IPS-20b (cell line): ENCODE results near the gene RNASE1.

Source experiments
- H3K27ac ChIP-seq: one replicate; pipeline ENCODE4 v1.5.1; 2013; ENCODE audit warnings: low read length
- H3K27me3 ChIP-seq: 2 replicates; pipeline ENCODE4 v1.6.1; 2013; ENCODE audit warnings: mild to moderate bottlenecking, low read length, inconsistent platforms; ENCODE audit not compliant: insufficient read depth
- H3K36me3 ChIP-seq: 2 replicates; pipeline ENCODE4 v1.6.1; 2013; ENCODE audit warnings: low read depth, mild to moderate bottlenecking, inconsistent platforms, low read length, moderate library complexity; ENCODE audit not compliant: insufficient read depth
- H3K4me1 ChIP-seq: 2 replicates; pipeline ENCODE4 v1.6.1; 2013; ENCODE audit warnings: mild to moderate bottlenecking, control low read depth, inconsistent platforms, low read length, moderate library complexity; ENCODE audit not compliant: insufficient read depth
- H3K4me3 ChIP-seq: 2 replicates; pipeline ENCODE4 v1.5.1; 2013; ENCODE audit warnings: mild to moderate bottlenecking, low read length, inconsistent platforms
- H3K9ac ChIP-seq: 2 replicates; pipeline ENCODE4 v1.6.1; 2013; ENCODE audit warnings: low read depth, mild to moderate bottlenecking, inconsistent platforms, low read length, moderate library complexity
- H3K9me3 ChIP-seq: 2 replicates; pipeline ENCODE4 v1.6.1; 2013; ENCODE audit warnings: mild to moderate bottlenecking, low read depth, low read length, inconsistent platforms; ENCODE audit not compliant: insufficient read depth

The RNASE1 gene

DNA sequence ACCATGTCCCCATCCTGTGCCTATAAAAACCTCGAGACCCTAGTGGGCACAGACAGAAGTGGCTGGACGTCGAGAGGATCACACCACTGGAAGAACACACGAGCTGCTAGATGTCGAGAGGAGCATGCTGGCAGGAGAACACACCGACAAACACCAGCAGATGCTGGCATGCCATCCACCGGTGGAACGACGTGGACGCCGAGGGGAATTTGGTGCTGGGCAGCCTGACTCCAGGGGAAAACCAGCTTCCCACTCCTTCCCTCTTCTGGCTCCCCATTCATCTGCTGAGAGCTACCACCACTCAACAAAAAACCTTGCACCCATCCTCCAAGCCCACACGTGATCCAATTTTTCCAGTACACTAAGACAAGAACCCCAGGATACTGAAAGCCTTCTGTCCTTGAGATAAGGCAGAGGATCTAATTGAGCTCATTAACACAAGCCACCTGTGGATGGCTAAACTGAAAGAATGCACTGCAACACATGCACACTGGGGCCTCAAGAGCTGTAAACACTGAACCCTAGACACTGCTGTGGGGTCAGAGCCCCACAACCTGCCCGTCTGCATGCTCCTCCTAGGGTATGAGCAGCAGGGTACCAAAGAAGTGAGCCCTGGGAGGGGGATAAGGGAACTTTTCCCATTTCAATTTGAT, 12.1 kb downstream of the RNASE1 start:
- no peak overlapping the region for H3K27ac ChIP-seq
- peaks cover 6% of the 10 kb centered on the region; the same call in 1 of the 2 replicates for H3K4me1 ChIP-seq
- H3K9me3 ChIP-seq, result no peaks in the 10 kb centered on the region
- no peaks in the 10 kb centered on the region for H3K36me3 ChIP-seq
- no peak overlapping the region for H3K9ac ChIP-seq
- H3K4me3 ChIP-seq, result no peak overlapping the region
- H3K27me3 ChIP-seq, result no peaks in the 10 kb centered on the region

- H3K36me3 ChIP-seq, result no peaks in the 10 kb centered on the region
- no peak overlapping the region for H3K4me3 ChIP-seq
- no peaks in the 10 kb centered on the region for H3K9me3 ChIP-seq
- no peaks in the 10 kb centered on the region for H3K27me3 ChIP-seq
- H3K27ac ChIP-seq, result no peak overlapping the region
- H3K9ac ChIP-seq, result no peak overlapping the region
- H3K4me1 ChIP-seq, result no peaks in the 10 kb centered on the region; the same call in 1 of the 2 replicates
Observed at GRCh38 chr14:20789230-20789813, 13.3 kb downstream of the RNASE1 start.

- Histone ChIP-seq H3K36me3 (no peaks in the 10 kb centered on the region), H3K9ac (no peak overlapping the region), H3K27ac (no peak overlapping the region), H3K4me1 (peaks cover 10% of the 10 kb centered on the region; the same call in 1 of the 2 replicates), H3K4me3 (no peak overlapping the region), H3K9me3 (no peaks in the 10 kb centered on the region), H3K27me3 (no peaks in the 10 kb centered on the region)
Observed at GRCh38 chr14:20787025-20787424, 15.6 kb downstream of the RNASE1 start.

DNA sequence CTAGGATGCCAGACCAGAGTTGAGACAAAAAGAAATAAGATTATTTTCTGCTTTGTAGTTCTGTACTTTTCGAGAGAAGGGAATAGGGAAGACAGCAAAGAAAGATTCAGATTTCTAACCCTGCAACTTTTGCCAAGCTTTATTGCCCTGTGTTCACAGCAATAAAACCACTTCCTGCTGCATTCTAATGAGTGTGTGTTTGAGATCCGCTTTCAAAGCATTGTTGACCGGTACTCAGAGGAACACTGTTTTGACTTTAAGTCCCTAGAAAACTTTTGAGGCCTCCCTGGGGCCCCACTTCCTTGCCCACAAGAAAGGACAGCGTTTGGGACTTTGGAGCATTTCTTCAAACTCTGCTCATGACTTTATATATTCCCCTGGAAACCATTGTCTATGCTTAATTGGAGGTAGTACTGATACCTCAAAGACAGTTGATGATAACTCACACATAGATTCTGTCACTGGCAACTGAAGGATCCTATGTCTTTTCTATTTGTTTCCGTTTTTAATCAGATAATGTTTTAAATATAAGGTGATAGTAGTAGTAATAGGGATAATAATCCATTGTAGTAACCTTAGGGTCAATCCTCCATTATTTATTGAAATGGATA, 20.3 kb downstream of the RNASE1 start:
- H3K27ac ChIP-seq, result no peak overlapping the region
- H3K4me1 ChIP-seq, result peaks cover 24% of the 10 kb centered on the region

GRCh38 chr14:20781803-20782202, 20.8 kb downstream of the RNASE1 start:
- Histone ChIP-seq H3K9ac (no peak overlapping the region), H3K36me3 (no peaks in the 10 kb centered on the region), H3K9me3 (no peaks in the 10 kb centered on the region), H3K4me1 (peaks cover 24% of the 10 kb centered on the region), H3K4me3 (peak overlapping the region; percentile 25; the same call in 1 of the 2 replicates), H3K27me3 (no peaks in the 10 kb centered on the region), H3K27ac (no peak overlapping the region)

More for the DNA sequence above, 20.3 kb downstream of the RNASE1 start:
- Histone ChIP-seq H3K36me3 (no peaks in the 10 kb centered on the region), H3K9ac (no peak overlapping the region), H3K4me3 (no peak overlapping the region), H3K27me3 (no peaks in the 10 kb centered on the region), H3K9me3 (no peaks in the 10 kb centered on the region)

DNA sequence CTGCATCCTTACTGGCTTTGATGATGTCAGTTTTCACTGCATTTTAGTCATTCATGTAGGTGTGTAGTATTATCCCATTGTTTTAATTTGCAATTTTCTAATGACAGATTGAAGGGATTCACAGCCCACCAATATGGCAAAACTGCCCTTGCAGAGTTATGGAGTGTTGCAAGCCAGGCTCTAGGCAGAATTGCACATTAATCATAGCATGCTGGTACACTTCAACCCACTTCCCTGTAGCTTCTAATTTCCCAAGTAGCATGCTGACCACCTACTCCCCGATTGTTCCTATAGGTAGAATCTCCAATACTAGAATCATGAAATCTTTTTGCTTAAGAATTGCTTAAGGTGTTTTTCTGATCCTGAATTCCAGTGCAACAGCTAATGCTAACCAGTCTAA, 26.7 kb downstream of the RNASE1 start:
- no peak overlapping the region for H3K27ac ChIP-seq
- H3K4me1 ChIP-seq, result peaks cover 31% of the 10 kb centered on the region
- no peak overlapping the region; the same call in 1 of the 2 replicates for H3K9ac ChIP-seq
- H3K9me3 ChIP-seq, result no peaks in the 10 kb centered on the region
- H3K36me3 ChIP-seq, result no peaks in the 10 kb centered on the region
- no peaks in the 10 kb centered on the region for H3K27me3 ChIP-seq
- peak overlapping the region; percentile 23; the same call in 1 of the 2 replicates for H3K4me3 ChIP-seq

GRCh38 chr14:20775043-20775442, 27.6 kb downstream of the RNASE1 start:
- peaks cover 28% of the 10 kb centered on the region for H3K4me1 ChIP-seq
- no peaks in the 10 kb centered on the region for H3K36me3 ChIP-seq
- no peaks in the 10 kb centered on the region for H3K9me3 ChIP-seq
- no peaks in the 10 kb centered on the region for H3K27me3 ChIP-seq
- peak overlapping the region; percentile 38; the same call in 1 of the 2 replicates for H3K4me3 ChIP-seq
- H3K9ac ChIP-seq, result peak overlapping the region; percentile 5; the same call in 1 of the 2 replicates
- H3K27ac ChIP-seq, result no peak overlapping the region

DNA sequence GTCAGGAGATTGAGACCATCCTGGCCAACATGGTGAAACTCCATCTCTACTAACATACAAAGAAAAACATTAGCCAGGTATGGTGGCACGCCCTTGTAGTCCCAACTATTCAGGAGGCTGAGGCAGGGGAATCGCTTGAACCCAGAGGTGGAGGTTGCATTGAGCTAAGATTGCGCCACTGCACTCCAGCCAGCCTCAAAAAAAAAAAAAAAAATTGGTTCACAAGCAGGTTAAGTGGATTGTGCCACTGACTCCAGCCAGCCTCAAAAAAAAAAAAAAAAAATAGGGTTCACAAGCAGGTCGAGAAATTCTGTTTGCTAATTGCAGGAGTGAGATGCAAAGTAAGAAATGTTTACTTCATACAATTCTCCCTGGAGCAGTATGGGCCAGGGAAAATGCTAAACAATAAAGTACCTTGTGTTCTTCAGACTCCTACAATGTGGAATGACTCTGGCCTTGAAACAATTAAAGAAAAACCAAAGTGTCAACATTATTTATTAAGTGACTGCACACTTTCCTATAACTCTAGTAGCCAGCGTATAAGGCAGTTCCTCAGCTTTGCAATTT, 28.3 kb downstream of the RNASE1 start:
- Histone ChIP-seq H3K9ac (peak overlapping the region; percentile 5; the same call in 1 of the 2 replicates), H3K4me3 (peak overlapping the region; percentile 38; the same call in 1 of the 2 replicates), H3K9me3 (no peaks in the 10 kb centered on the region), H3K27ac (no peak overlapping the region), H3K27me3 (no peaks in the 10 kb centered on the region), H3K36me3 (no peaks in the 10 kb centered on the region), H3K4me1 (peaks cover 28% of the 10 kb centered on the region)

DNA sequence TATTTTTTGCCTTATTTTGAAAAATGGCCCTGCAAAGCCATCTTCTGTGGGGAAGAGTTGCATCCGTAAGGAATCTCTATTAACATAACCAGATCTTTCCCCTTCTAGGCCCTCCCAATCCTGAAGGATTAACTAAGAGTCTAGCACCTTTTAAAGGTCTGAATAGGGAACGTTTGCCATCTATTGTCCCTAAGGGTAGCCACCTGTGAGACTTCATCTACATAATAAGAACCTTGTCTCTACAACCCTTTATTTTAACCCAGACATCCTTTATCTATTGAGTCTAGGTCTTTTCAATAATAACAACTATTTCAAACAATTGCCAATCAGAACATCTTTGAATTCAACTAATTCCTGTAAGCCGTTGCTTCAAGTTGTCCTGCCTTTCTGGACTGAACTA, 30.0 kb downstream of the RNASE1 start:
- peaks cover 28% of the 10 kb centered on the region for H3K4me1 ChIP-seq
- no peaks in the 10 kb centered on the region for H3K36me3 ChIP-seq
- H3K27ac ChIP-seq, result no peak overlapping the region
- H3K27me3 ChIP-seq, result no peaks in the 10 kb centered on the region
- H3K9me3 ChIP-seq, result no peaks in the 10 kb centered on the region
- no peak overlapping the region for H3K9ac ChIP-seq
- no peak overlapping the region for H3K4me3 ChIP-seq

DNA sequence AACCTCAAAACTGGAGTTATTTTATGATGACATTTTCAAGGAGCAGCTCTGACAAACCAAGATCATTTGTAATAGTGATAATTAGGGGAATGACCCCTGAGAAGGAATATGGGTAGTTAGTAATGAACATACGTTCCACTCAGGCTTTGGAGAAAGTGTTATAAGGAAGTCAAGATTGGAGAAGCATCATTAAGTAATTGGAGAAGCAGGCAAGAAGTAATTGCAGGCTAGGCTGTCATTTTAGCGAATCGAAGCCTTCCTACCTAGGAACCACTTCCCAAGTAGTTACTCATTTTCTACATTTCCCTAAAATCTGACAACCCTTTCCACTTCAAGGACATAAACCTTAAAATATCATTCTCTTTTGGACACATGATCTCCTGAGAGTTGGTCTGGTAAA, 33.2 kb downstream of the RNASE1 start:
- Histone ChIP-seq H3K27me3 (no peaks in the 10 kb centered on the region), H3K4me1 (peaks cover 11% of the 10 kb centered on the region), H3K9ac (no peak overlapping the region), H3K4me3 (no peak overlapping the region), H3K9me3 (no peaks in the 10 kb centered on the region), H3K36me3 (no peaks in the 10 kb centered on the region), H3K27ac (no peak overlapping the region)

DNA sequence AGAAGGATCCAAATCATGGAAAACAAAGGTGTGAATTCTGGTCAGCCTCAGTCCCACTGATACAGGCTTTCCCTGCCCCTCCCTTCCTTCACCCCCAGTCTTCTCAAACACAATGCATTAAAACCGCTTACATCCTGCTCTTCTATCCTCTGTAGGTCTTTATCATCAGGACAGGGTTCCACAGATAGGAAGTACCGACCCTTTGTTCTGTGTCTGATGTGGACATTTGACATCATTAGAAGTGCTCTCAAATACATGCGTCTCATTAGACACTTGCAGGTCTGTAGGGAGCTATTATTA, 34.1 kb downstream of the RNASE1 start:
- H3K4me3 ChIP-seq, result no peak overlapping the region
- H3K27ac ChIP-seq, result no peak overlapping the region
- no peak overlapping the region for H3K9ac ChIP-seq
- no peaks in the 10 kb centered on the region for H3K36me3 ChIP-seq
- H3K4me1 ChIP-seq, result 0 out of 2 replicates have a peak, but pooled peaks cover 3% of the 10 kb centered on the region
- no peaks in the 10 kb centered on the region for H3K27me3 ChIP-seq
- no peaks in the 10 kb centered on the region for H3K9me3 ChIP-seq

- no peak overlapping the region for H3K4me3 ChIP-seq
- no peaks in the 10 kb centered on the region for H3K27me3 ChIP-seq
- no peak overlapping the region for H3K9ac ChIP-seq
- no peak overlapping the region for H3K27ac ChIP-seq
- H3K36me3 ChIP-seq, result no peaks in the 10 kb centered on the region
- H3K9me3 ChIP-seq, result no peaks in the 10 kb centered on the region
- no peaks in the 10 kb centered on the region for H3K4me1 ChIP-seq
Observed at GRCh38 chr14:20760950-20761349, 41.7 kb downstream of the RNASE1 start.
